C4-2B (cell line): ENCODE results near the gene IRF8.

Source experiments
- ZFX ChIP-seq: fragments of 450-650 bp; IDR thresholded peaks from 2 replicates; pipeline ENCODE4 v1.6.1; 2017
- TF ChIP-seq, protein P1 (sequence below): fragments of 450-650 bp; conservative IDR thresholded peaks from 2 replicates; pipeline ENCODE4 v1.5.1; 2017; ENCODE audit warnings: mild to moderate bottlenecking

DNA sequence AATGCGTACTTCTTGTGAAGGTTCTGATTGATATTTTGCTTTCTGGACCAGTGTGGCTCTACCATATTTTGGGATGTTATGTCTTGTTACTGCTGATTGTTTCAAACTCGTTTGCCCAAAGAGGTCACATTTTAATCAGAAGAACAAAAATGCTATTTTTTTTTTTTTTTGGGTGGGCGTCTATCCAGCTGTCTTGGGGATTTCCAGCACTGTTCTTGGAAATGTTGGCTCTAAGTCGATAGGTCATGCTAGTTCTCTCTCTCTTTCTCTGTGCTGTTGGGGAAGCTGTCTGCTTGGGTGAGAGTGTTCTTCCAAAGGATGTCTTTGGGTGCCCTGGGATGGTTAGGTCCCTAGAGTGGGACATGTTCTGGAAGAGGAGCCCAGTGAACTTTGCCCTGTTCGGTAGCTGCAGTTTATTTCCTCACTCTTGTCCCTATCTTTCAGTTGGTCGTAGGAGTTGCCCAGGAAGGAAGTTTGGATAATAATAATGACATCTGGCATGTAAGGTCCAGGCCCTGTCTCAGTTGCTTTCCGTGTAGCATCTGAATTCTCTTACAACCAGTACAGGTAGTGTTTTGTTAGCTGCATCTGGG is 2.9 kb downstream of the IRF8 start:
- TF ChIP-seq, protein P1, sequence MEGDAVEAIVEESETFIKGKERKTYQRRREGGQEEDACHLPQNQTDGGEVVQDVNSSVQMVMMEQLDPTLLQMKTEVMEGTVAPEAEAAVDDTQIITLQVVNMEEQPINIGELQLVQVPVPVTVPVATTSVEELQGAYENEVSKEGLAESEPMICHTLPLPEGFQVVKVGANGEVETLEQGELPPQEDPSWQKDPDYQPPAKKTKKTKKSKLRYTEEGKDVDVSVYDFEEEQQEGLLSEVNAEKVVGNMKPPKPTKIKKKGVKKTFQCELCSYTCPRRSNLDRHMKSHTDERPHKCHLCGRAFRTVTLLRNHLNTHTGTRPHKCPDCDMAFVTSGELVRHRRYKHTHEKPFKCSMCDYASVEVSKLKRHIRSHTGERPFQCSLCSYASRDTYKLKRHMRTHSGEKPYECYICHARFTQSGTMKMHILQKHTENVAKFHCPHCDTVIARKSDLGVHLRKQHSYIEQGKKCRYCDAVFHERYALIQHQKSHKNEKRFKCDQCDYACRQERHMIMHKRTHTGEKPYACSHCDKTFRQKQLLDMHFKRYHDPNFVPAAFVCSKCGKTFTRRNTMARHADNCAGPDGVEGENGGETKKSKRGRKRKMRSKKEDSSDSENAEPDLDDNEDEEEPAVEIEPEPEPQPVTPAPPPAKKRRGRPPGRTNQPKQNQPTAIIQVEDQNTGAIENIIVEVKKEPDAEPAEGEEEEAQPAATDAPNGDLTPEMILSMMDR = no peak
- no peak for TF ChIP-seq ZFX
